GM19240 (cell line): Measurements from ENCODE around the gene ZNF23.
"Not testable (repeated sequence)": the region's sequence is repeated elsewhere in the genome, so short reads cannot be mapped to it uniquely, and the experiment has no call there.

Source experiments
- DNase-seq: peaks from one replicate; pipeline ENCODE4 v3.0.0; 2011; ENCODE audit warnings: low spot score; ENCODE audit not compliant: insufficient read length

The ZNF23 gene

DNA sequence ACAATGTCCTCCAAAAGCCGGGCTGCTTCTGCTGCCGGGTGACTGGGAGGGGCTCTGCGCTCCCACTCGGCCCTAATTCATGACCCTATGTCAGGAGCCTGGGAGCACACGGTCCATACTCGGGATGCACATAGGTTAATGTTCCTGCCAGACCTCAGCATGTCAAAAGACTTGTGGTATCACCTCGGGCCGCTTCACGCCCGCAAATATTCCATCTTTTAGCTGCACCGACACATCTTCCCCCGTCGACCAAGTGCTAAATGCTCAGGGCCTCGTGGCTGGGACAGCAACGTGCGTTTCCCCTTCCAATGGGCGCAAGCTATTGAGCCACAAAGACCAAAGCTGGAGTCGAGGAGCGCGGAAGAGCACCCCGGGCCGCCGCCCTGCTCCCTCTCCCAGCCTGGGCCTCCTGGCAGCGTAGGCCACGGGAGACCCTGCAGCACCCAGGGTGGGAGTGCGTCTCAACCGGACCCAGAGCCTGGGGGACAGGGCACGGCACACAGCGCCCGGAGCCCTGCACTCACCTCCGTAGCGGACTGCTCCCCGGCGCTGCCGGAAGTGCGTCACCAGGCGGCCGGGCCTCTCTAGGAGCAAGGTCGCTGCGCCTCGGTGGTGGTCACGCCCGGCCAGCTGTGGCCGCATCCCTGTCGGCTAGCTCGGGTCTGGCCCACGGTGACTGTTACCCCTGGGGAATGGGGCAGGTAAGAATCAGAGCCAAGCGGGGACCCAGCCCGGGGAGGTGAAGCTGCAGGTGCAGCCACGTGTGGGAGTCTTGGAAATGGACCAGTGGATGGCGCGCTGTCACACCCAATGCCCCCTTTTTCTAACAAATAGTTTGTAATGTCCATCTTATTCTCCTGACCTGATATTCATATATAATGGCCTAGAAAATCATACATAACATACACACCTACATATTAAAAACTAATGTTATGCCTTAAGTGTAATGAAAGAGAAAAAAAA is at the start of gene ZNF23:
Gene ZNF23 (minus strand): TSS at position 562 of the 963 bp plus-strand sequence. CDS start 5,451 bp downstream, outside the sequence.
- peak; percentile 97 for DNase-seq

DNA sequence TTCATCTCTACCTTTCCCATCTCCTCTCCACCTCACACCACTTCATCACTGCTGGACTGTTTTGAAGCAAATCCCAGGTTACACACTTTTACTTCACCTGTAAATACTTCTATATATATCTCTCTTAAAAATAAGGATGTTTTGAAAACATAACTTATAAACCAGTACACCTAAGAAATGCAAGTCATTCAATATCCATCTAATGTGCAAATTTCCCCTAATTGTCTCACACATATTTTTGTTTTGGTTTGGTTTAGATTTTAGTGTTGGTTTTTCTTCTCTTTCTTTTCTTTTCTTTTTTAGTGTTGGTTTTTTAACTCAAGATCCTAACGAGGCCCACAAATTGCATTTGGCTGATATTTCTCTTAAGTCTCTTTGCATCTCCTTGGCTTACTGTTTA is 45.0 kb upstream of the ZNF23 start:
- DNase-seq, result no peak

DNA sequence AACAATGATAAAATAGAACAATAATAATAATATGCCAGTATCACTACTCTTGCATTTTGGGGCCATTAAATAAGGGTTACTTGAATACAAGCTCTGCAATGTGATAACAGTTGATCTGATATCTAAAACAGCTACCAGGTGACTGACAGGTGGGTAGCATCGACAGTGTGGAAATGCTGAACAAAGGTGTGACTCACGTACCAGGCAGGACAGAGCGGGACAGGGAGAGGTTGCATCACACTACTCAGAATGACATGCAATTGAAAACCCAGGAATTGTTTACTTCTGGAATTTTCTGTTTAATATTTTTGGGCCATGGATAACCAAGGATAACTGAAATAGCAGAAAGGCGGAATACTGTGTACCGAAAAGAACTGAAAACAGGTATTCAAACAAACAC is 42.9 kb upstream of the ZNF23 start:
- DNase-seq, result no peak

DNA sequence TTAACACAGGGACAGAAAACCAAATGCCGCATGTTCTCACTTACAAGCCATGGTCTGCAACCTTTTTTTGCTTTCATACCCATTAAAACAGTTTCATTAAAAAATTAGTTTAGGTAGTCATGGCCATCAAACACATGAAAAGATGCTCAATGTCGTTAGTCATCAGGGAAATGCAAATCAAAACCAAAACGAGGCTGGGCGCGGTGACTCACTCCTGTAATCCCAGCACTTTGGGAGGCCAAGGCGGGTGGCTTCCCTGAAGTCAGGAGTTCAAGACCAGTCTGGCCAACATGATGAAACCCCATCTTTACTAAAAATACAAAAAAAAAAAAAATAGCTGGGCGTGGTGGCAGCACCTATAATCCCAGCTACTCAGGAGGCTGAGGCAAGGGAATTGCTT is 42.0 kb upstream of the ZNF23 start:
- DNase-seq, result not testable (repeated sequence)

DNA sequence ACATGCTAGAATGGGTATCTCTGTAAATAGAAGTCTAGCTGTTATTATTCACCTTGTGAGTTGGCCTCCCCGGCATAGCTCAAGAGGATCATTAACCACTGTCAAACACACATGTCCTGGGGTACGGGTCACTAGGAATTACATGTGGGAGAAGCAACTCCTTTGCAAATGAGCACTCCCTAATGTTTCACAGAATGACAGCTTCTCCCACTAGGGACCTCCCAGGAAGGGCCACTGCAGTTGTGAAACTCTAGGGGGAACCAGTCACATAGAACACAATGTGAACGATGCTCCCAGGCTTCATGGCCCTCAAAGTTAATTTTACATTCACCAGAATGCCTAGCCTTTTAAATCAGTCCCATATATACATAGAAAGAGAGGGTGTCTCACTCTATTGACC is 39.5 kb upstream of the ZNF23 start:
- no peak for DNase-seq

DNA sequence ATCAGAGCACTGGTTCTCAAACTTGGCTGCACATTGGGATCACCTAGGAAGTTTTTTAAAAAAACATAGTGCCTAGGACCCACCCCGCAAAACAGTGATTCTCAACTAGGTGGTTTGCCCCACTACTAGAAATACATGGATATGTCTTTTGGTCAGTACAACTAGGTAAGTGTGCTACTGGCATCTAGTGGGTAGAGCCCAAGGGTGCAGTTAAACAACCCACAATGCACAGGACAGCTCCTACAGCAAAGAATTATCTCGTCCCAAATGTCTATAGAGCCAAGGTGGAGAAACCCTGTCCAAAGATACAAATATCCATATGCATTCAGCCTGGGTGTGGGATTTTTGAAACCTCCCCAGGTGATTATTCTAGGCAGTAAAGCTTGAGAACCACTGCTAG is 38.9 kb upstream of the ZNF23 start:
- no peak for DNase-seq

DNA sequence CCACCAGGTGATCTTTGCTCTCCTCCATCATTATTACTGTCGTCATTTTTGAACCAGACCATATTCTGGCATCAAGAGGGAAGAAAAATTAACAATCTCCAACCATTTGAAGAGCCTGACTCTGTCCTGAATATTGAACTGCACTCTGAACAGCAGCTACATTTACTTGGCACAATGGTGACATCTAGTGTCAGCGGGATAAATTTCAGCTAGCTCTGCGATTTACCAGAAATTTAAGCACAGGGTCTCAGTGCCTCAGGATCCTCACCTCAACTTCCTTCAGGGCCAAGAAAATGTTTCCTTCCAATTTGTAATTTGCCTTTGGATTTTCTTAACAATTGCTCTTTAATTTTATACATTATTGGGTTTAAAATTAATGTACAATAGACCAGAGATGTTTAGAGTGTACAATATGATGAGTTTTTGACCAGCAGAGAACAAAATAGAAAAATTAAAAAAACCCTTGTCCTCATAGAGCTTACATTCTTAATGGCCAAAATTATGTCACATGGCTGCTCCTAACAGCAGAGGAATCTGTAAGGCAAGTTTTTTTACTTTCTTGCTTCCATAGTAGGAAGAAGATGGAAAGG is 37.8 kb upstream of the ZNF23 start:
- DNase-seq, result peak; percentile 27

DNA sequence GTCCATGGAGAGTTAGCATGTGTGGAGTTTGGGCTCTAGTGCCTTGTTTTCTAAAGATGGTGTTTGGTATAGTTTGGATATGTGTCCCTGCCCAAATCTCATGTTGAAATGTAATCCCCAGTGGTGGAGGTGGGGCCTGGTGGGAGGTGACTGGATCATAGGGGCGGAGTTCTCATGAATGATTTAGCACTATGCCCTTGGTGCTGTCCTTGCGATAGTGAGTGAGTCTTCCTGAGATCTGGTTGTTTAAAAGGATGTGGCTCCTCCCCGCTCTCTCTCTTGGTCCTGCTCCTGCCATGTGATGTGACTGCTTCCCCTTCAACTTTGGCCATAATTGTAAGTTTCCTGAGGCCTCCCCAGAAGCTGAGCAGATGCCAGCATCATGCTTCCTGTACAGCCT is 36.0 kb upstream of the ZNF23 start:
- no peak for DNase-seq

DNA sequence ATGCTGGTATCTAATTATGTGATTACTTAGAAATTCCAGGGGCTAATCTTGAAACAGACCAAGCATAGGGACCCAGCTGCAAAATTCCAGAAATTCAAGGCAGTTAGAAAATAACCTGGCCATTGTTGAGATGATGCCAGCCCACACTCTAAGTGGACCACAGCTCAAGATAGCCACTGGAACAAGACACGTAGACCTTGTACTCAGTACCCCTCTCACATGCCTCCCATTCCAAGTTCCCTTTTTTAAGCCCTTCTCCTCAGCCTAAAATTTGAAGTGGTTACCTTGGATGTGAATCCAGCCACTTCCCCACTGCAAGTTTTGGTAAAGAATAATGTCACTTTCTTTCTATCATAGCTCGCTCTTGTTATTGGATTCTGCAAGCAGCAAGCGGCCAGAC is 31.2 kb upstream of the ZNF23 start:
- DNase-seq, result no peak

DNA sequence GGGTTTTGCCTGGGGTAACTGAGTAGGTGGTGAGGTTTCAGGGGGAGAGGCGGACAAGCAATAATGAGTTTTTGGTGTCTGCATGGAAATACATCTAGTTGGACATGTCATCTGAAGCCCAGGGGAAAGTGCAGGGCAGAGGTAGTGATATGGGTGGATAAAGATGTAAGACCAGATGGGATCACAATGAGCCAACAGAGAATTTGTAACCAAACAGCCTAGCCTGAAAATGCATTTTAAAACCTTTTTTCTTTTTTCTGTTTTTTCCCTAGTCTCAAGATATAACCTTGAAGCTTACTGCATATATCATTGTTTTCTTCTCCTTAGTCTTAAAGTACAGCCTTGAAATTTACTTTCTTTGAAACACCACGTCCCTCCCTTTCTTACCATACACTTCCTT is 30.7 kb upstream of the ZNF23 start:
- DNase-seq, result no peak

DNA sequence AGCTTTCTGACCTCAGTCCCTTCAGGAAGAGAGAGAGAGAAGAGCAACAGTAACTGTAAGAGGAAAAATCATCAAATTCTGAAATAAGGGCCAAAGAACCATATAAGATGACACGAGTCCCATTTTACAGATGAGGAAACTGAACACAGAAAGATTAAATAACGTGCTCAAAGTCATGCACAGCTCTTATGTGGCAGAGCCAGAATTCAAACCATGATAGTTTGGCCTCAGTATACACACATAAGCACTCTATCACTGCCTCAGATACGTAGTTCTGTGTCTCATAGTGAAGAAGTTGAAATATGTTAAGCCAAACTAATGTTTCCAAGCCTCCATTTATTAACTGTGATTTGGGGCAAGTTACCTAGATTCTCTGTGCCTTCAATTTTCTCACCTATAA is 29.0 kb upstream of the ZNF23 start:
- no peak for DNase-seq

DNA sequence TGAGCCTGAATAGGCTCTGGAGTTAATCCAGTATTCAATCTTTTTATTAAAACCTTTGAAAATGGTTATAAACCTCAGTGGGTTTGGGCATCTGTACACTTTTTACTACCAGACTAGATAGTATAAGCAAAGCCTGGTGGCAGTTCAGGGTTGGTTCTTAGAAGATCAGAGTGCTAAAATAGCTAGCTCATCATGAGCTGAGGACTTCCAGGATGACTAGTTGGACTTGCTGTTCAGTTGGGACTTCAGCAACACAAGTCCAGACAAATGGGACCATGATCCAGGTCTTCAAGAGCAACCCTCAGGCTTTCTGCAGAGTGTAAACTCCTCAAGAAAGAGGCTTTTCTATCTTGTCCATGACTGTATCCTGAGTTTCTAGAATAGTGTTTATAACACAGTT is 28.3 kb upstream of the ZNF23 start:
- no peak for DNase-seq

DNA sequence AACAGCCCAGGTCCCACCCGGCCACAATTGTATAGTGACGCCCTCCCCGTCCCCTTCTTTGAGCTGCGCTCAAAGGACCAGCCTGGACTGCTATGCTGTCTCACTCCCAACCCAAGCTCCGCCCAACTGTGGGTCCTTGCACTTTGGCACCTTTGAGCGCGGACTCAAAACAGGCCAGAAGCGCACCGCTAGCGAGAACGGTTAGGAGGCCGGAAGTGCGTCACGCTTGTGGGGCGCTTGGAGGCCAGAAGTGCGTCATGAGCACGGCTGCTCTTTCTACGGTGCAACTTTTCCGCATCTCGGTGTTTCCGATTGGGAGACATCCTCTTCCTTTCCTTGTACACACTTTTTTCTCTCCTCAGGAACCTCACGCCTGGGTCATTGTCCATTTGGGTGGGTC is 27.1 kb upstream of the ZNF23 start, which contains the start of gene ZNF19:
Gene ZNF19 (minus strand): TSS at position 203 of the 400 bp plus-strand sequence. CDS start 7,210 bp downstream, outside the sequence.
- DNase-seq, result no peak

DNA sequence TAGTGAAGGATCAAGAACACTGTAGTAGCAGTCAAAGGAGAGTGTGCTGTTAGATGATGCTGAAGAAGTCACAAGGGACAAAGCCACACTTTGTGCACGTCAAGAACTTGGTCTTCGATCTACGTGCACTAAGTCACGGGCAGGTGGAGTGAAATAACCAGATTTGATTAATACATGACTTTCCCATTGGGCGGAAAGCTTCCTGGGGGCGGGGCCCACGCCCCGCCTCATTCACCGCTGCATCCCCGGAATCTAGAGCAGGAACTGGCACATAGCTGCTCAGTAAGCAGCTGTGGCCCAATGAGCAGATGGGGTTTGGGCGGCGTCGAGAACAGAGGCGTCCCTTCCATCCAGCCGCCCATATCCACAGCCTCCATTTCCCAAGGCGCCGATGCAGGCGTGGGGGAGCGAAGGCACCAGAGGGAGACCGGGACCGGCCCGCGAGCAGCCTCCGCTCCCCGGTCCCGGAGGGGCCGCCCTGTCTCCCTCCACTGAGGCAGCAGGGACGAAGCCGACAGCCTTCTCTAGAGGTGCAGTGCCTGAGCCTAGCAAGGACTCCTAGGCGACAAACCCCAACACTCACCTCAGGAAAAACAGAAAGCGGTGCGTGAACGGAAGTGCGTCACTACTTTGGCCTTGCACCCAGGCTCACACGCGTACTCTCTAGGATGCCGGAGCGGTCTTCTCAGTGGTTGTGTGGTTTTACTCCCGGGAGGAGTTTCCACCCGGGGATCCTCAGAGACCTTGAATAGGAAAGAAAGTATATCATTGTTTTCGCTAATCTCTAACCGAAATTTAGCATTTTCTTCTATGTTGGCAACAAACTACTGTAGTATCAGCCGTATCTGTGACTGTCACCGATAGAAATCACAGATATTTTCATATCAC is 22.2 kb upstream of the ZNF23 start:
- peak; percentile 53 for DNase-seq

DNA sequence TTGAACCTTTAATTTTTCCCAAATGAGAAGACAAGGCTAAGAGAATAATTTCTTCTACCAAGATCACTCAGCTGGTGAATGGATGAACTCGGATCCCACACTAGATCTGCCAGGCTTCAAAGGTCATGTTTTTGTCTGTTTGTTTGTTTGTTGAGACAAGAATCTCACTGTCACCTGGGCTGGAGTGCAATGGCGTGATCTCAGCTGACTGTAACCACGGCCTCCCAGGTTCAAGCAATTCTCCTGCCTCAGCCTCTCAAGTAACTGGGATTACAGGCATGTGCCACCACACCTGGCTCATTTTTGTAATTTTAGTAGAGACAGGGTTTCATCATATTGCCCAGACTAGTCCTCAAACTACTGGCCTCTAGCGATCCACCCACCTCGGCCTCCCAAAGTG is 20.5 kb upstream of the ZNF23 start:
- DNase-seq, result no peak

DNA sequence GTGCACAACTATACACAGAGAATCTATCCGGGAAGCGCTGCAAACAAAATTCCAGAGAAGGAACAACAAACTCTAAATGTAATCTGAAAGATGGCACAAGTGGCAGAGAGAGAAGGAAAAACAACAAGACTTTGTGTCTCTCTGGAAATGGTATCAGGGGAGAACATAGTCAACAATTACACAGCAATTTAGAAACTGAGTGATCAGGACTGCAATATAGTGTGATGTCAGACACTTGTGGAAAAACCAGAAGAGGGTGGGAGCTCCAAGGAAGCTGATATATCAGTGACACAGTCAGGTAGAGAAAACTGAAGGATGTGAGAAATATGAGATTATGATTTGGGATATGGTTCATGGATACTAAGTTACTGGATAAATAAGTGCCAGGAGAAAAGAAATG is 18.9 kb upstream of the ZNF23 start:
- no peak for DNase-seq

DNA sequence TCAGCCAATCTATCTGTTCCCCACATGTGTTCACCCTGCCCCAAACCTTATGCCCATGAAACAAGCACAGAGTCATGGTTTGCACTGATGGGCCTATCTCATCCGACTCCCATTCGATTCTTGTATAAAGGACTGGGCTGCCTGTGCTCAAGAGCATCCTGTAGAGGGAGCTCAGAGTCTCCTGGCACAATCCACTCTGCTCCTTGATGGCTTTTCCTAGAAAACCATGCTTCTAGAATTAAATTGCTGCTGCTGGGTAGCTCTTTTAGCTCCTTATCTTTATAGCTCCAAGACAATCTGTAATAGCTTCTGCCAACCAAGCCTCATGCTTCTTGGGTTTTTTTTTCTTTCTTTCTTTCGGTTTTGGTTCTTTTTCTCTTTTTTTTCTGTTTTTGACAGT is 17.4 kb upstream of the ZNF23 start:
- DNase-seq, result no peak

DNA sequence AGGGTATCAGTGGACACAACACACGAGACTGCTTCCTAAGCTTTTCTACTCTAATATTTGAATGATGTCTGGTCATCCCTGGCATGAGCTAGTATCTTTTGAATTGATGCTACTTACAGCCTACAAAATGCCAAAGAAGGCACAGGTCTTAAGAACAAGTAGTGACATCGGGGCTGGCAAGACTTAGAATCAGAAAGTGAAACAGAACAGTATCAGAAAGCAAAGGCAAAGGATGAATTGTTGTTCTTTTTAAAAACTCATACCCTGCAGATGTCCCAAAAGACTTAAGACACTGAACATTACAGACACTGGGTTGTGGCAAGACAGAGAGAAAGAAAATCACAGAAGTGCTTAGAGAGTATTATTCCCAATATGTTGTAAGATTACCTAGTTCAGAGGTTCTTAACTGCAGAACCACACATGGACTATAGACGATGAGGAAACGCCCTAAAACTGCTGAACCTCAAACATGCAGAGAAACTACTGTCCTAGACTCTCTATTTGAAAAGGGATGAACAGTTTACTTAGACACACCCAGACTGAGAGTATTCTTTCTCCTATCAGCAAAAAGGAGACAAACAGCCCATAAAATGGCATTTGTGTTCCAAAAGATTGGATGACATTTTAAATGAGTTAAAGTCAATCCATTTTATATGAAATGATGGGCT is 14.5 kb upstream of the ZNF23 start:
- no peak for DNase-seq

DNA sequence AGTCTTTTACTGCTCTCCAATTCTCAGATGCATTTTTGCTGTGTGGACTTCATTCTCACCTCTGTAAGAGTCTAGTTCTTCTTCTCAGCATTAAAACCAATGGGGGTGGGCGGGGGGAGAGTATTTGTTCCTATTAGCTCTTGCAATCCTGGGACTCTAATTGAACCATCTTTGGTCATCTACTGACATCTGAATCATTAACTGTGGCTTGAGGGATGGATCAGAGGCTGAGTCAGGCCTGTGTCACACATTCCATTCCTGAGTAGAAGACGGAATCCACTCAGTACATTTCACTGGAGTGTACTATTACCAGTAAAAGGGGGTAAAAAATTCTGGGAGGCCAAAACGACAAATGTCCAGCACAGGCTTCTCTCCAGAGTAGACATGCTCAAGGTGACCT is 12.8 kb upstream of the ZNF23 start:
- no peak for DNase-seq

DNA sequence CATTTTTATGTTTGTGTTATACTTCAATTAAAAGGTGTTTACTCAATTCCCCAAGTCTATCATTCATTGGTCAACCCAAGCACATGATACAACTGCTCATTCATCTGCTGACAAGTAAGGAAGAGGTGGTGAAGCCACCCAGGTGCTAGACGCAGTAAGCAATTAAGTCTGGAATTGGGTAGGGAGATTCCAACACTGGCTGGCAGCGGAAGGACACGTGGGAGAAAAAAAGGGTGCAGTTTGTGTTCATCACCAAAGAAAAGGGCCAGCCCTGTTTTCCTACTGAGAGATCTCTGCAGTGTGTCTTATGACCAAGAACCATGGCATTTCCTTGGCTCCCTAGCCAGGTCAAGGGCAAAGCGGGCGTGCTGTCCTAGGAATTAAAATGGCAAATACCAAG is 11.8 kb upstream of the ZNF23 start:
- DNase-seq, result no peak

DNA sequence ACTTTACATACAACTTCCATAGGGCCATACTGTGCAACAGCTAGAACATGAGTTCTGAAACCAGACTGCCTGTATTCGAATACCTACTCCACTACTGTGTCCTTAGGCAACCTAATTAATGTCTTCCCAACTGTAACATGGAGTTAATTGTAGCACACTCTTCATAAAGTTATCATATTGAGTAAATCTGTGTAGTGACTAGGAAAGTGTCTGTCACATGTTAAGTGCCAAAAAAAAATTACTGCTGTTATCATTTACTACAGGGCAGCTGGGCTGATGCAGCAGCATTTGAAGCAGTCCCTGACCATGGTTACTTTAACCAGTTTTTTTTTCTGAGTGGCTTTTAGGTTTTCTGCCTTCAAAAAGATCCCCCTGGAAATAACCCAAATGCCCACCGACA is 10.9 kb upstream of the ZNF23 start:
- DNase-seq, result no peak
